Measurements from ENCODE around the gene DPP9. TPM values are rescaled to one million over a fixed set of nuclear protein-coding genes. Genes with fewer than 3 reads are reported as not detected.

The DPP9 gene
- total and polyA plus RNA-seq, 2 of the 13 experiments (the other 11 are each of a cell fraction or from before 2014, with no cell fraction given): 8.4 to 25.8 TPM

DNA sequence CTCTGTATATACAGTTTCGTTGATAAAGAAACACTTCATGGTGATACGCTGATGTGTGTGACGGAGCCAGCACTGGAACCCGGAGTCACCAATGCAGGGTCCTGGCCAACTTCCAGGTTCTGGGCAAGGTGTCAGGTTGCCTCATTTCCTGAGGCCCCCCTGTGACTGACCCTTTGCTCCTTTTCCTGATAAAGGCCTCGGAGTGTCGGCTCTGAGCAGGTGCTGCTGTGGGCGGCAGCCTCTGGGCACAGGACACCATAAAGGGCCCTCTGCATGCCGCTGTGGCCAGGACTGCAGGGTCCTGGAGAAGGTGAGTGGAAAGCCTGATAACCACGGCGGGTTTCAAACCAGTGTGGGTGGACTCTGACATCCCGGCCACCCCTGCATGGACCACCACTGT is 36.2 kb downstream of the DPP9 start (continued):
- TF ChIP-seq, protein P1, sequence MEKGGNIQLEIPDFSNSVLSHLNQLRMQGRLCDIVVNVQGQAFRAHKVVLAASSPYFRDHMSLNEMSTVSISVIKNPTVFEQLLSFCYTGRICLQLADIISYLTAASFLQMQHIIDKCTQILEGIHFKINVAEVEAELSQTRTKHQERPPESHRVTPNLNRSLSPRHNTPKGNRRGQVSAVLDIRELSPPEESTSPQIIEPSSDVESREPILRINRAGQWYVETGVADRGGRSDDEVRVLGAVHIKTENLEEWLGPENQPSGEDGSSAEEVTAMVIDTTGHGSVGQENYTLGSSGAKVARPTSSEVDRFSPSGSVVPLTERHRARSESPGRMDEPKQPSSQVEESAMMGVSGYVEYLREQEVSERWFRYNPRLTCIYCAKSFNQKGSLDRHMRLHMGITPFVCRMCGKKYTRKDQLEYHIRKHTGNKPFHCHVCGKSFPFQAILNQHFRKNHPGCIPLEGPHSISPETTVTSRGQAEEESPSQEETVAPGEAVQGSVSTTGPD (CRISPR knock-in tag; IDR thresholded peaks at IDR 0.05): 0 out of 2 replicates have a peak, but pooled peaks have one; percentile 52
- no peak for TF ChIP-seq RXRB (CRISPR knock-in tag; IDR thresholded peaks at IDR 0.05; ENCODE audit: borderline replicate concordance)
- peak; percentile 19; the same call in 1 of the 2 replicates for TF ChIP-seq ZNF441 (CRISPR knock-in tag; IDR thresholded peaks at IDR 0.05; ENCODE audit: borderline replicate concordance)
- TF ChIP-seq TCF7 (IDR thresholded peaks at IDR 0.05; ENCODE audit: low read depth): no peak
- no peak for TF ChIP-seq AGO1 (IDR thresholded peaks at IDR 0.05; ENCODE audit: low read depth, low read length, poor library complexity, severe bottlenecking)
- TF ChIP-seq ARHGAP35 (CRISPR knock-in tag; IDR thresholded peaks at IDR 0.05; ENCODE audit: borderline replicate concordance): no peak
- no peak for TF ChIP-seq GPN1 (CRISPR knock-in tag; IDR thresholded peaks at IDR 0.05; ENCODE audit: borderline replicate concordance)
- no peak for TF ChIP-seq ZNF547 (CRISPR knock-in tag; IDR thresholded peaks at IDR 0.05)
- no peak for TF ChIP-seq SP4 (CRISPR knock-in tag; IDR thresholded peaks at IDR 0.05)
- TF ChIP-seq ISX (CRISPR knock-in tag; conservative IDR thresholded peaks at IDR 0.05): no peak
- TF ChIP-seq CCDC6 (CRISPR knock-in tag; IDR thresholded peaks at IDR 0.05): no peak
- no peak for TF ChIP-seq ARNT2 (CRISPR knock-in tag; IDR thresholded peaks at IDR 0.05; ENCODE audit: low read depth)
- no peak for TF ChIP-seq ZNF570 (CRISPR knock-in tag; IDR thresholded peaks at IDR 0.05; ENCODE audit: borderline replicate concordance)
- TF ChIP-seq, protein P2, sequence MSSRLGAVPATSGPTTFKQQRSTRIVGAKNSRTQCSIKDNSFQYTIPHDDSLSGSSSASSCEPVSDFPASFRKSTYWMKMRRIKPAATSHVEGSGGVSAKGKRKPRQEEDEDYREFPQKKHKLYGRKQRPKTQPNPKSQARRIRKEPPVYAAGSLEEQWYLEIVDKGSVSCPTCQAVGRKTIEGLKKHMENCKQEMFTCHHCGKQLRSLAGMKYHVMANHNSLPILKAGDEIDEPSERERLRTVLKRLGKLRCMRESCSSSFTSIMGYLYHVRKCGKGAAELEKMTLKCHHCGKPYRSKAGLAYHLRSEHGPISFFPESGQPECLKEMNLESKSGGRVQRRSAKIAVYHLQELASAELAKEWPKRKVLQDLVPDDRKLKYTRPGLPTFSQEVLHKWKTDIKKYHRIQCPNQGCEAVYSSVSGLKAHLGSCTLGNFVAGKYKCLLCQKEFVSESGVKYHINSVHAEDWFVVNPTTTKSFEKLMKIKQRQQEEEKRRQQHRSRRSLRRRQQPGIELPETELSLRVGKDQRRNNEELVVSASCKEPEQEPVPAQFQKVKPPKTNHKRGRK (CRISPR knock-in tag; IDR thresholded peaks at IDR 0.05): no peak
- TF ChIP-seq ATF7-NPFF (CRISPR knock-in tag; IDR thresholded peaks at IDR 0.05; ENCODE audit: low read depth): no peak
- 0 out of 4 replicates have a peak, but pooled peaks of 1 of the 2 experiments have one; percentile 9 for TF ChIP-seq EP300 (IDR thresholded peaks at IDR 0.05; ENCODE audit: low read depth in 2 of 2, low read length in 2 of 2)
- no peak for TF ChIP-seq EP300 (CRISPR knock-in tag; IDR thresholded peaks at IDR 0.05; ENCODE audit: borderline replicate concordance)
- no peak for TF ChIP-seq RAD51 (IDR thresholded peaks at IDR 0.05; ENCODE audit: borderline replicate concordance)
- TF ChIP-seq MBNL3 (CRISPR knock-in tag; conservative IDR thresholded peaks at IDR 0.05): no peak
- TF ChIP-seq SMARCE1 (IDR thresholded peaks at IDR 0.05; ENCODE audit: borderline replicate concordance): no peak
- no peak for TF ChIP-seq KLF13 (CRISPR knock-in tag; IDR thresholded peaks at IDR 0.05)
- peak; percentile 34; the same call in 1 of the 2 replicates for TF ChIP-seq GABPB1 (CRISPR knock-in tag; IDR thresholded peaks at IDR 0.05)
- no peak for TF ChIP-seq ZNF703 (CRISPR knock-in tag; IDR thresholded peaks at IDR 0.05; ENCODE audit: borderline replicate concordance)
- no peak for TF ChIP-seq DPF2 (CRISPR knock-in tag; IDR thresholded peaks at IDR 0.05; ENCODE audit: borderline replicate concordance, low read depth)
- TF ChIP-seq KLF6 (CRISPR knock-in tag; IDR thresholded peaks at IDR 0.05): no peak
- no peak for TF ChIP-seq ZSCAN25 (CRISPR knock-in tag; IDR thresholded peaks at IDR 0.05)
- TF ChIP-seq TAF1 (CRISPR knock-in tag; IDR thresholded peaks at IDR 0.05): no peak
- no peak for TF ChIP-seq GATAD2A (CRISPR knock-in tag; IDR thresholded peaks at IDR 0.05)
